HEK293 (cell line): ENCODE results near the gene MICAL3.

Experiments
- BCL11A ChIP-seq: fragments of 450-650 bp; formaldehyde crosslinking; IDR thresholded peaks from 2 replicates; pipeline ENCODE4 v1.5.1; 2016; ENCODE audit warnings: low read depth, missing biosample characterization, missing genetic modification characterization
- CTCF ChIP-seq: fragments of 450-650 bp; formaldehyde crosslinking; IDR thresholded peaks from 2 replicates; pipeline ENCODE4 v1.5.1; 2016; ENCODE audit warnings: missing biosample characterization, missing genetic modification characterization
- HOXD13 ChIP-seq: sonication (generic); formaldehyde crosslinking; IDR thresholded peaks from 2 replicates; pipeline ENCODE4 v1.8.0; 2022; ENCODE audit warnings: missing genetic modification reagents, borderline replicate concordance
- KLF7 ChIP-seq: fragments of 450-650 bp; formaldehyde crosslinking; IDR thresholded peaks from 2 replicates; pipeline ENCODE4 v1.5.1; 2016; ENCODE audit warnings: missing biosample characterization, missing genetic modification characterization, borderline replicate concordance
- KLF8 ChIP-seq: fragments of 450-650 bp; formaldehyde crosslinking; IDR thresholded peaks from 2 replicates; pipeline ENCODE4 v1.5.1; 2016; ENCODE audit warnings: missing biosample characterization, missing genetic modification characterization
- MZF1 ChIP-seq: fragments of 450-650 bp; formaldehyde crosslinking; IDR thresholded peaks from 2 replicates; pipeline ENCODE4 v1.5.1; 2017; ENCODE audit warnings: missing biosample characterization, missing genetic modification characterization, borderline replicate concordance
- SP2 ChIP-seq: fragments of 450-650 bp; formaldehyde crosslinking; IDR thresholded peaks from 2 replicates; pipeline ENCODE4 v1.5.1; 2016; ENCODE audit warnings: missing biosample characterization, missing genetic modification characterization
- ZBTB1 ChIP-seq: fragments of 450-650 bp; formaldehyde crosslinking; IDR thresholded peaks from 2 replicates; pipeline ENCODE4 v1.5.1; 2016; ENCODE audit warnings: missing biosample characterization, missing genetic modification characterization
- ZNF416 ChIP-seq: fragments of 450-650 bp; formaldehyde crosslinking; IDR thresholded peaks from 2 replicates; pipeline ENCODE4 v1.5.1; 2016; ENCODE audit warnings: missing biosample characterization, missing genetic modification characterization
- TF ChIP-seq, protein P1 (sequence below): fragments of 450-650 bp; formaldehyde crosslinking; IDR thresholded peaks from 2 replicates; pipeline ENCODE4 v1.5.1; 2016; ENCODE audit warnings: missing biosample characterization, missing genetic modification characterization
- TF ChIP-seq, protein P2 (sequence below): fragments of 450-650 bp; formaldehyde crosslinking; IDR thresholded peaks from 2 replicates; pipeline ENCODE4 v1.5.1; 2016; ENCODE audit warnings: missing biosample characterization, missing genetic modification characterization

DNA sequence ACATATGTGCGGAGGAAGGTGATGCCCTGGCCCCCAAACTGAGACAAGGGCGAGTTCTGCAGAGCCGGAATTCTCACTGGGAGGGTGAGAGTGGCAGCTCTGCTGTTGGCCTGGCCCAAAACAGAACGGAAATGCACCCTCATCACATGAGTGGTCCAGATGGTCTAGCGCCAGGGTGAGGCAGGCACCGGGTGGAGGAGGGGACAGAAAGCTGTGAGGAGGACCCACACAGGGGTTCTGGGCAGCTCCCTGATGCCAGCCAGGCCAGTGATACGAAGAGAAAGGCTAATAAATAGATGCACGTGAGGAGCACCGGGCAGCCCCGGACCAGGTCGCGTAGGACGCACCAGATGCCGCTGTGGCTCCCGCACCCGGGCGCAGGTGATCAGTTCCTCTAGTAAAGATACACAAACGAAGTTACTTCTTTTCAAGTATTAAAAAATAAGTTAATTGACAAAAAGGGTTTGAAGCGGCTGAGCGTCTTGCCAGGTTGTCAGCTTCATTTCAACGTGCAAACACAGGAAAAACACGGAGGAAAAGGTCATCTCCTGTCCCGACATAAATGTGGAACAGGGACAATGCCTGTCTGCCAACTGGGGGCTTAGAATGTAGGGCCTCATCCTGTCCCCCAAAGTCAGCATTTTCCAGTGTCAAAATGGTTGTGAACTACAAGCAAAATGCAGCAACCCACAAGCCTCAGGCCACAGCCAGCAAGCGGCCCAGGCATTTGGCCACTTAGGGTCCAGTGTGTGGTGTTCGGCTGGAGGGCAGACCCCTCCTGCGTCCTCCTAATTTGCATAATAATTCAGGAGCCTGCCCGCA, 234.8 kb downstream of the MICAL3 start:
- TF ChIP-seq KLF7 (tag by site-specific recombination) (no peak), BCL11A (tag by site-specific recombination) (no peak), MZF1 (no peak), ZNF416 (tag by site-specific recombination) (no peak), CTCF (tag by site-specific recombination) (no peak), HOXD13 (CRISPR knock-in tag) (no peak), KLF8 (tag by site-specific recombination) (no peak), SP2 (tag by site-specific recombination) (no peak), ZBTB1 (tag by site-specific recombination) (no peak)
- TF ChIP-seq, protein P1, sequence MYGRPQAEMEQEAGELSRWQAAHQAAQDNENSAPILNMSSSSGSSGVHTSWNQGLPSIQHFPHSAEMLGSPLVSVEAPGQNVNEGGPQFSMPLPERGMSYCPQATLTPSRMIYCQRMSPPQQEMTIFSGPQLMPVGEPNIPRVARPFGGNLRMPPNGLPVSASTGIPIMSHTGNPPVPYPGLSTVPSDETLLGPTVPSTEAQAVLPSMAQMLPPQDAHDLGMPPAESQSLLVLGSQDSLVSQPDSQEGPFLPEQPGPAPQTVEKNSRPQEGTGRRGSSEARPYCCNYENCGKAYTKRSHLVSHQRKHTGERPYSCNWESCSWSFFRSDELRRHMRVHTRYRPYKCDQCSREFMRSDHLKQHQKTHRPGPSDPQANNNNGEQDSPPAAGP (tag by site-specific recombination), result no peak
- TF ChIP-seq, protein P2, sequence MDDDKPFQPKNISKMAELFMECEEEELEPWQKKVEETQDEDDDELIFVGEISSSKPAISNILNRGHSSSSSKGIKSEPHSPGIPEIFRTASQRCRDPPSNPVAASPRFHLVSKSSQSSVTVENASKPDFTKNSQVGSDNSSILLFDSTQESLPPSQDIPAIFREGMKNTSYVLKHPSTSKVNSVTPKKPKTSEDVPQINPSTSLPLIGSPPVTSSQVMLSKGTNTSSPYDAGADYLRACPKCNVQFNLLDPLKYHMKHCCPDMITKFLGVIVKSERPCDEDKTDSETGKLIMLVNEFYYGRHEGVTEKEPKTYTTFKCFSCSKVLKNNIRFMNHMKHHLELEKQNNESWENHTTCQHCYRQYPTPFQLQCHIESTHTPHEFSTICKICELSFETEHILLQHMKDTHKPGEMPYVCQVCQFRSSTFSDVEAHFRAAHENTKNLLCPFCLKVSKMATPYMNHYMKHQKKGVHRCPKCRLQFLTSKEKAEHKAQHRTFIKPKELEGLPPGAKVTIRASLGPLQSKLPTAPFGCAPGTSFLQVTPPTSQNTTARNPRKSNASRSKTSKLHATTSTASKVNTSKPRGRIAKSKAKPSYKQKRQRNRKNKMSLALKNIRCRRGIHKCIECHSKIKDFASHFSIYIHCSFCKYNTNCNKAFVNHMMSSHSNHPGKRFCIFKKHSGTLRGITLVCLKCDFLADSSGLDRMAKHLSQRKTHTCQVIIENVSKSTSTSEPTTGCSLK (tag by site-specific recombination), result no peak
